ENCODE results near the gene PTH1R. TPM values are rescaled to one million over a fixed set of nuclear protein-coding genes. Genes with fewer than 3 reads are reported as not detected.

The PTH1R gene
- total RNA-seq, 1 experiment from 2014 or later: not detected

- Mint-ChIP-seq H3K27ac (ENCODE audit: unreplicated experiment) (no peak overlapping the region), H3K4me1 (ENCODE audit: low read depth, unreplicated experiment) (no peaks in the 10 kb centered on the region), H3K36me3 (ENCODE audit: insufficient read depth, unreplicated experiment) (peaks cover 8% of the 10 kb centered on the region), H3K4me3 (ENCODE audit: low read depth, unreplicated experiment) (peak overlapping the region; percentile 65), H3K27me3 (ENCODE audit: unreplicated experiment) (peaks cover 29% of the 10 kb centered on the region), H3K9me3 (ENCODE audit: low read depth, unreplicated experiment) (peaks cover 3% of the 10 kb centered on the region)
- no peak for TF ChIP-seq CTCF (IDR thresholded peaks at IDR 0.05; ENCODE audit: unreplicated experiment)
- intact Hi-C loops (cut with micrococcal nuclease; ENCODE audit: unreplicated experiment): no loop called here
- no TSS peak for BruUV-seq (replicated peaks)
- DNase-seq: no peak
- CTCF ChIA-PET: no interaction called here
These were observed 32.6 kb upstream of the PTH1R start for GRCh38 chr3:46844881-46845312.

GRCh38 chr3:46845397-46845859, 32.1 kb upstream of the PTH1R start:
- Mint-ChIP-seq H3K9me3 (ENCODE audit: low read depth, unreplicated experiment) (peaks cover 3% of the 10 kb centered on the region), H3K36me3 (ENCODE audit: insufficient read depth, unreplicated experiment) (peaks cover 8% of the 10 kb centered on the region), H3K4me3 (ENCODE audit: low read depth, unreplicated experiment) (peak overlapping the region; percentile 65), H3K27ac (ENCODE audit: unreplicated experiment) (no peak overlapping the region), H3K4me1 (ENCODE audit: low read depth, unreplicated experiment) (no peaks in the 10 kb centered on the region), H3K27me3 (ENCODE audit: unreplicated experiment) (peaks cover 29% of the 10 kb centered on the region)
- TF ChIP-seq CTCF (IDR thresholded peaks at IDR 0.05; ENCODE audit: unreplicated experiment): no peak
- intact Hi-C loops (cut with micrococcal nuclease; ENCODE audit: unreplicated experiment): no loop called here
- BruUV-seq (replicated peaks): no TSS peak
- DNase-seq: no peak
- CTCF ChIA-PET: interaction anchor here (0.6 to 1.2 kb wide), 4 partner anchors 53 to 752 kb away, joined by 3 to 4 read pairs (median 4); no protein-coding TSS in a partner anchor

- peak overlapping the region; percentile 65 for H3K4me3 Mint-ChIP-seq (ENCODE audit: low read depth, unreplicated experiment)
- intact Hi-C loops (cut with micrococcal nuclease; ENCODE audit: unreplicated experiment): no loop called here
- H3K27me3 Mint-ChIP-seq (ENCODE audit: unreplicated experiment): peaks cover 33% of the 10 kb centered on the region
- peak; percentile 74 for DNase-seq
- peaks cover 8% of the 10 kb centered on the region for H3K36me3 Mint-ChIP-seq (ENCODE audit: insufficient read depth, unreplicated experiment)
- BruUV-seq (replicated peaks): no TSS peak
- peaks cover 3% of the 10 kb centered on the region for H3K9me3 Mint-ChIP-seq (ENCODE audit: low read depth, unreplicated experiment)
- TF ChIP-seq CTCF (IDR thresholded peaks at IDR 0.05; ENCODE audit: unreplicated experiment): no peak
- CTCF ChIA-PET: interaction anchor here (0.6 to 1.2 kb wide), 4 partner anchors 52 to 751 kb away, joined by 3 to 4 read pairs (median 4); no protein-coding TSS in a partner anchor
- H3K4me1 Mint-ChIP-seq (ENCODE audit: low read depth, unreplicated experiment): no peaks in the 10 kb centered on the region
- no peak overlapping the region for H3K27ac Mint-ChIP-seq (ENCODE audit: unreplicated experiment)
These were observed 31.5 kb upstream of the PTH1R start for GRCh38 chr3:46845860-46846623.

- TF ChIP-seq CTCF (IDR thresholded peaks at IDR 0.05; ENCODE audit: unreplicated experiment): no peak
- peaks cover 42% of the 10 kb centered on the region for H3K27me3 Mint-ChIP-seq (ENCODE audit: unreplicated experiment)
- no peak overlapping the region for H3K27ac Mint-ChIP-seq (ENCODE audit: unreplicated experiment)
- H3K36me3 Mint-ChIP-seq (ENCODE audit: insufficient read depth, unreplicated experiment): peaks cover 8% of the 10 kb centered on the region
- no peaks in the 10 kb centered on the region for H3K9me3 Mint-ChIP-seq (ENCODE audit: low read depth, unreplicated experiment)
- CTCF ChIA-PET: interaction anchor here (0.7 to 1.2 kb wide), 3 partner anchors 52 to 179 kb away, joined by 3 to 4 read pairs (median 3); no protein-coding TSS in a partner anchor
- intact Hi-C loops (cut with micrococcal nuclease; ENCODE audit: unreplicated experiment): no loop called here
- H3K4me1 Mint-ChIP-seq (ENCODE audit: low read depth, unreplicated experiment): no peaks in the 10 kb centered on the region
- H3K4me3 Mint-ChIP-seq (ENCODE audit: low read depth, unreplicated experiment): peak overlapping the region; percentile 65
- no TSS peak for BruUV-seq (replicated peaks)
- no peak for DNase-seq
These were observed 30.6 kb upstream of the PTH1R start for GRCh38 chr3:46846624-46847542.
